Upper lobe of right lung (tissue), 1 donor: ENCODE measurements around the gene FHIT. TPM values are rescaled to one million over a fixed set of nuclear protein-coding genes. Genes with fewer than 3 reads are reported as not detected.

Experiments
- ATAC-seq: fragments of 200-7000 bp; cut with Tn5 transposase; one replicate; pipeline ENCODE4 v1.9.1; 2020; ENCODE audit warnings: mild to moderate bottlenecking, moderate library complexity
- DNase-seq: peaks from one replicate; pipeline ENCODE4 v3.0.0-alpha.2; 2020
- H3K27ac ChIP-seq: fragments of 200-600 bp; one replicate; pipeline ENCODE4 v1.8.0; 2022
- H3K27me3 ChIP-seq: fragments of 200-600 bp; one replicate; pipeline ENCODE4 v1.8.0; 2022; ENCODE audit warnings: mild to moderate bottlenecking
- H3K36me3 ChIP-seq: fragments of 200-600 bp; one replicate; pipeline ENCODE4 v1.8.0; 2022
- H3K4me1 ChIP-seq: fragments of 200-600 bp; one replicate; pipeline ENCODE4 v1.8.0; 2022
- H3K4me3 ChIP-seq: fragments of 200-600 bp; one replicate; pipeline ENCODE4 v1.8.0; 2022; ENCODE audit warnings: mild to moderate bottlenecking
- H3K9me3 ChIP-seq: fragments of 200-600 bp; one replicate; pipeline ENCODE4 v1.8.0; 2022
- CTCF ChIP-seq: fragments of 200-600 bp; IDR thresholded peaks from one replicate; pipeline ENCODE4 v1.8.0; 2022; ENCODE audit warnings: antibody characterized with exemption
- intact Hi-C: fragments of 100-400 bp; cut with DNase I; formaldehyde crosslinking; loops from one replicate; pipeline ENCODE4 v1.11.0; 2022
- total RNA-seq: library from RNA; stranded (reverse); fragmentation: NEBNext Ultra II Directional; extraction: Animal tissue kit (Norgen Biotek cat#: 25700); gene quantifications from one replicate; pipeline ENCODE4 v1.2.1, GENCODE V29; 2021
- donor health status: DM: no; HTN: yes; CAD: no; lungs with severe emphysema.

The FHIT gene
- total RNA-seq, 1 donor from 2014 or later: 9.6 TPM

GRCh38 chr3:60580809-60581208, 670.4 kb downstream of the FHIT start:
- Histone ChIP-seq H3K27ac (no peak overlapping the region), H3K36me3 (no peaks in the 10 kb centered on the region), H3K27me3 (no peaks in the 10 kb centered on the region), H3K4me1 (no peaks in the 10 kb centered on the region), H3K9me3 (no peaks in the 10 kb centered on the region), H3K4me3 (no peak overlapping the region)
- no peak for TF ChIP-seq CTCF
- intact Hi-C loops: no loop called here
- ATAC-seq (no peak), DNase-seq (no peak)

- Histone ChIP-seq H3K27ac (no peak overlapping the region), H3K36me3 (no peaks in the 10 kb centered on the region), H3K9me3 (no peaks in the 10 kb centered on the region), H3K4me1 (no peaks in the 10 kb centered on the region), H3K27me3 (no peaks in the 10 kb centered on the region), H3K4me3 (no peak overlapping the region)
- intact Hi-C loops: no loop called here
- ATAC-seq (no peak), DNase-seq (no peak)
- TF ChIP-seq CTCF: no peak
Measured at GRCh38 chr3:60579734-60580133, 671.5 kb downstream of the FHIT start.

GRCh38 chr3:60578936-60579335, 672.3 kb downstream of the FHIT start:
- Histone ChIP-seq H3K36me3 (no peaks in the 10 kb centered on the region), H3K27ac (no peak overlapping the region), H3K4me1 (no peaks in the 10 kb centered on the region), H3K9me3 (no peaks in the 10 kb centered on the region), H3K4me3 (no peak overlapping the region), H3K27me3 (no peaks in the 10 kb centered on the region)
- intact Hi-C loops: no loop called here
- ATAC-seq: no peak
- TF ChIP-seq CTCF: no peak
- DNase-seq: no peak

- Histone ChIP-seq H3K9me3 (no peaks in the 10 kb centered on the region), H3K27me3 (no peaks in the 10 kb centered on the region), H3K4me3 (no peak overlapping the region), H3K27ac (no peak overlapping the region), H3K36me3 (no peaks in the 10 kb centered on the region), H3K4me1 (no peaks in the 10 kb centered on the region)
- ATAC-seq (no peak), DNase-seq (no peak)
- no peak for TF ChIP-seq CTCF
- intact Hi-C loops: no loop called here
Measured at GRCh38 chr3:60577601-60578000, 673.7 kb downstream of the FHIT start.

GRCh38 chr3:60575718-60576272, 675.5 kb downstream of the FHIT start:
- Histone ChIP-seq H3K27ac (no peak overlapping the region), H3K27me3 (no peaks in the 10 kb centered on the region), H3K9me3 (no peaks in the 10 kb centered on the region), H3K36me3 (no peaks in the 10 kb centered on the region), H3K4me1 (no peaks in the 10 kb centered on the region), H3K4me3 (no peak overlapping the region)
- DNase-seq (no peak), ATAC-seq (no peak)
- TF ChIP-seq CTCF: no peak
- intact Hi-C loops: no loop called here
